ENCODE data around the gene CCRL2.
"Not testable (repeated sequence)": the region's sequence is repeated elsewhere in the genome, so short reads cannot be mapped to it uniquely, and the experiment has no call there.

DNA sequence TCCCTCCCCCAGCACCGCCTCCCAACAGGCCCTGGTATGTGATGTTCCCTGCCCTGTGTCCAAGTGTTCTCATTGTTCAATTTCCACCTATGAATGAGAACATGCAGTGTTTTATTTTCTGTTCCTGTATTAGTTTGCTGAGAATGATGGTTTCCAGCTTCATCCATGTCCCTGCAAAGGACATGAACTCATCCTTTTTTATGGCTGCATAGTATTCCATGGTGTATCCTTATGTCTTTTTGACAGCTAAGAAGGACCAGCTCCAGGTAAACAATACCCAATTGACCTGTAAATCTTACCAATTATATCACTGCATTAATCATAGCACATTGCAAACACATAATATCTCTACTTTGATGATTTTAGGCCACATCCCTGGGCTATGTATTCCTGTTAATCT lies 23.8 kb downstream of the CCRL2 start:
- TF ChIP-seq POLR2A, EP300 (IDR thresholded peaks at IDR 0.05): not testable (repeated sequence)
- TF ChIP-seq, protein P1, sequence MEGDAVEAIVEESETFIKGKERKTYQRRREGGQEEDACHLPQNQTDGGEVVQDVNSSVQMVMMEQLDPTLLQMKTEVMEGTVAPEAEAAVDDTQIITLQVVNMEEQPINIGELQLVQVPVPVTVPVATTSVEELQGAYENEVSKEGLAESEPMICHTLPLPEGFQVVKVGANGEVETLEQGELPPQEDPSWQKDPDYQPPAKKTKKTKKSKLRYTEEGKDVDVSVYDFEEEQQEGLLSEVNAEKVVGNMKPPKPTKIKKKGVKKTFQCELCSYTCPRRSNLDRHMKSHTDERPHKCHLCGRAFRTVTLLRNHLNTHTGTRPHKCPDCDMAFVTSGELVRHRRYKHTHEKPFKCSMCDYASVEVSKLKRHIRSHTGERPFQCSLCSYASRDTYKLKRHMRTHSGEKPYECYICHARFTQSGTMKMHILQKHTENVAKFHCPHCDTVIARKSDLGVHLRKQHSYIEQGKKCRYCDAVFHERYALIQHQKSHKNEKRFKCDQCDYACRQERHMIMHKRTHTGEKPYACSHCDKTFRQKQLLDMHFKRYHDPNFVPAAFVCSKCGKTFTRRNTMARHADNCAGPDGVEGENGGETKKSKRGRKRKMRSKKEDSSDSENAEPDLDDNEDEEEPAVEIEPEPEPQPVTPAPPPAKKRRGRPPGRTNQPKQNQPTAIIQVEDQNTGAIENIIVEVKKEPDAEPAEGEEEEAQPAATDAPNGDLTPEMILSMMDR (IDR thresholded peaks at IDR 0.05), result not testable (repeated sequence)
